Breast epithelium (tissue), 4 donors: ENCODE measurements around the gene DIP2B. TPM values are rescaled to one million over a fixed set of nuclear protein-coding genes. Genes with fewer than 3 reads are reported as not detected.

ENCODE experiments used
- DNase-seq, 2 donors: peaks; one replicate each; pipeline ENCODE4 v3.0.0-alpha.2; 2019; ENCODE audit warnings: low spot score in 2 of 2
- H3K27ac ChIP-seq, 2 donors: fragments of 200-600 bp; sonication (generic) in 1 of 2; one replicate each; pipeline ENCODE4 v1.5.1; 2016 to 2019; ENCODE audit warnings: mild to moderate bottlenecking in 1 of 2
- H3K27me3 ChIP-seq, 2 donors: fragments of 200-600 bp; sonication (generic) in 1 of 2; one replicate each; pipeline versions ENCODE4 v1.5.1 to v1.6.0; 2017 to 2019; ENCODE audit warnings: control low read depth in 1 of 2, mild to moderate bottlenecking in 1 of 2
- H3K36me3 ChIP-seq: fragments of 200-600 bp; one replicate; pipeline ENCODE4 v1.5.1; 2019
- H3K4me1 ChIP-seq, 2 donors: fragments of 200-600 bp; sonication (generic); one replicate each; pipeline ENCODE4 v1.5.1; 2016 to 2019; ENCODE audit warnings: control low read depth in 1 of 2
- H3K4me3 ChIP-seq, 3 donors: fragments of 200-600 bp; sonication (generic); 1 replicate in 2 of 3; 2 replicates in 1 of 3; pipeline ENCODE4 v1.5.1; 2016 to 2019; ENCODE audit warnings: mild to moderate bottlenecking in 3 of 3, moderate library complexity in 2 of 3
- H3K9me3 ChIP-seq, 2 donors: fragments of 200-600 bp; sonication (generic) in 1 of 2; one replicate each; pipeline ENCODE4 v1.5.1; 2016 to 2019; ENCODE audit warnings: control low read depth in 1 of 2
- POLR2A ChIP-seq: fragments of 450-650 bp; IDR thresholded peaks from one replicate; pipeline ENCODE4 v1.6.1; 2016; ENCODE audit warnings: antibody characterized with exemption, mild to moderate bottlenecking, moderate library complexity
- POLR2AphosphoS5 ChIP-seq, 3 donors: sonication (generic); formaldehyde crosslinking; IDR thresholded peaks; one replicate each; pipeline ENCODE4 v1.6.1; 2017; ENCODE audit warnings: antibody characterized with exemption in 3 of 3
- intact Hi-C: fragments of 100-400 bp; cut with DNase I; formaldehyde crosslinking; loops from one replicate; pipeline ENCODE4 v1.15.1; 2023; ENCODE audit warnings: low total_unique reads
- total RNA-seq, 3 donors: library from RNA; depleted of rRNA; stranded (reverse); fragments of >200 nt; gene quantifications; one replicate each; pipeline ENCODE4 v1.1.0, GENCODE V29; 2016
- TF ChIP-seq, protein P1 (sequence below), 3 donors: fragments of 450-650 bp; IDR thresholded peaks; one replicate each; pipeline ENCODE4 v1.5.1; 2016 to 2017; ENCODE audit warnings: antibody characterized with exemption in 3 of 3, mild to moderate bottlenecking in 3 of 3, moderate library complexity in 3 of 3

The DIP2B gene
- total RNA-seq, 3 donors from 2014 or later, result 26.6 to 44.8 (median 33.4) TPM

DNA sequence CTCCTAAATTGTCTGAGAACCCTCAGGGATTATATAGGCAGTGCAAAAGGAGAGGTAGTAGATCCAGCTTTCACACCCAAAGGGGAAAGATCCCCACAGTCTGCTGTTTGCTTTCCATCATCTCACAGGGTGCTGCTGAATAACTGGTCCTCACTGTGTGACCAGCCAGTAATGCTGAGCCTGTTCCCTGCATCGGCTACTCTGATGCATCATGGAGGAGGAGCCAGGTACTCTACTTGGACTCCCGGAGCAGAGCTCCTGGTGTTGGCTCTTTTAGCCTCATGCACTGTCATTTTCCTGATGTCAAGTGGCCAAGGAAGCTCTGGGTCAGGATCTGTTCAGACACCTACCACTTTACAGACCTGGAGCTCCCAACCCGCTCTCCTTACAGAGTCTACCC lies 131.7 kb downstream of the DIP2B start:
- H3K27ac ChIP-seq, result no peak overlapping the region
- no peak for TF ChIP-seq POLR2A
- no peak for TF ChIP-seq POLR2AphosphoS5 (IDR thresholded peaks at IDR 0.05)
- TF ChIP-seq, protein P1, sequence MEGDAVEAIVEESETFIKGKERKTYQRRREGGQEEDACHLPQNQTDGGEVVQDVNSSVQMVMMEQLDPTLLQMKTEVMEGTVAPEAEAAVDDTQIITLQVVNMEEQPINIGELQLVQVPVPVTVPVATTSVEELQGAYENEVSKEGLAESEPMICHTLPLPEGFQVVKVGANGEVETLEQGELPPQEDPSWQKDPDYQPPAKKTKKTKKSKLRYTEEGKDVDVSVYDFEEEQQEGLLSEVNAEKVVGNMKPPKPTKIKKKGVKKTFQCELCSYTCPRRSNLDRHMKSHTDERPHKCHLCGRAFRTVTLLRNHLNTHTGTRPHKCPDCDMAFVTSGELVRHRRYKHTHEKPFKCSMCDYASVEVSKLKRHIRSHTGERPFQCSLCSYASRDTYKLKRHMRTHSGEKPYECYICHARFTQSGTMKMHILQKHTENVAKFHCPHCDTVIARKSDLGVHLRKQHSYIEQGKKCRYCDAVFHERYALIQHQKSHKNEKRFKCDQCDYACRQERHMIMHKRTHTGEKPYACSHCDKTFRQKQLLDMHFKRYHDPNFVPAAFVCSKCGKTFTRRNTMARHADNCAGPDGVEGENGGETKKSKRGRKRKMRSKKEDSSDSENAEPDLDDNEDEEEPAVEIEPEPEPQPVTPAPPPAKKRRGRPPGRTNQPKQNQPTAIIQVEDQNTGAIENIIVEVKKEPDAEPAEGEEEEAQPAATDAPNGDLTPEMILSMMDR (IDR thresholded peaks at IDR 0.05), result no peak

DNA sequence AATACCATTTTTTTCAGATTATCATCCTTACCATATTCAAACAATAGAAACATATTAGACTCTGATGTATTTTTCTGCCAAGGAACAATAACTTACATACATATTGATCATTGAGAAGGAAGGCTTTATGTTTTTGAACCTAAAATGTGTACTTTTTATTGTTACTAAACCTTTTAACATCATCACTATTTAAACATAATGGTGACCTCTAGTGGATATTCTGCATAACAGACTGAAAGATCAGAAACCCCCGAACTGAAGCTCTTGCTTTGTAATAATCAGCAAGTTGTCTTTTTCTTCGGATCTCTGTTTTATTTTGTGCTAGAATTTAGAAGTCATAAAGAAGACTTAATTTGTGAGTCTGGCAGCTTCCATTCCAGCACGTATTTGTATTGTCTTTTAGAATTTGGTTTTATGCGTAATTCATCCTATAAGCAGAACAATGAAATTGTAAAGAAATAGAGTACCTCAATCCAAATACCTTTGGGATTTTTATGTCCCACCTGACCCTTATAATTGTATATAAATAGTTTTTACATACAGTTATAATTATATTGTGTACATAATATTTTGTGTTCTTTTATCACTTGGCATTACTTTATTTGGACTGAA lies 133.2 kb downstream of the DIP2B start:
- no peak for DNase-seq
- Histone ChIP-seq H3K4me1 (no peaks in the 10 kb centered on the region), H3K36me3 (no peaks in the 10 kb centered on the region), H3K27me3 (no peaks in the 10 kb centered on the region), H3K27ac (peak overlapping the region in 1 of 2 donors; percentile 27), H3K4me3 (no peak overlapping the region), H3K9me3 (no peaks in the 10 kb centered on the region)
- TF ChIP-seq, protein P1 (IDR thresholded peaks at IDR 0.05), result peak; percentile 58 to 78 (median 74)
- no peak for TF ChIP-seq POLR2AphosphoS5 (IDR thresholded peaks at IDR 0.05)
- intact Hi-C loops, result loop anchor here (5.0 kb wide), 1 partner anchor 131 kb away; no protein-coding TSS in a partner anchor

More for the DNA sequence above, 131.7 kb downstream of the DIP2B start:
- H3K36me3 ChIP-seq, result no peaks in the 10 kb centered on the region
- intact Hi-C loops, result loop anchor here (5.0 kb wide), 1 partner anchor 129 kb away; no protein-coding TSS in a partner anchor
- H3K4me3 ChIP-seq, result no peak overlapping the region
- no peaks in the 10 kb centered on the region for H3K4me1 ChIP-seq
- H3K27me3 ChIP-seq, result no peaks in the 10 kb centered on the region
- DNase-seq, result no peak
- no peaks in the 10 kb centered on the region for H3K9me3 ChIP-seq

DNA sequence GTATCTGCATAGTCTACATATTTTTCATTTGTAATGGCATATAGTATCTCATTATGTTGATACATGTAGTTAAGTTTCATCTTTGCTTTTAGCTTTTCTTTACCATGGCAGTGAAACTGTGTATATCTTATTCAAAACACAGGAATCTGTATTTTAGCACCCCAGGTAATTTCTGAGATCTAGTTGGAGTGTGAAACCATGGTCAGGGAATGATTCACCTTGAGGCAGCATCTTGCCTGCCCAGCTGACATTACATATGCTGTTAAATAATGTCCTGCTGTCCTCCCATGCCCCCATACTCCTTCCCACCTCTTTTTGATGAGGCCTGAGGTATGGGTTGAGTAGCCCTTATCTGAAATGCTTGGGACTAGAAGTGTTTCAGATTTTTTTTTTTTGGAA lies 133.7 kb downstream of the DIP2B start:
- no peaks in the 10 kb centered on the region for H3K36me3 ChIP-seq
- intact Hi-C loops, result loop anchor here (5.0 kb wide), 1 partner anchor 131 kb away; no protein-coding TSS in a partner anchor
- no peaks in the 10 kb centered on the region for H3K27me3 ChIP-seq
- no peak overlapping the region for H3K4me3 ChIP-seq
- H3K4me1 ChIP-seq, result no peaks in the 10 kb centered on the region
- DNase-seq, result no peak
- TF ChIP-seq, protein P1 (IDR thresholded peaks at IDR 0.05), result no peak
- TF ChIP-seq POLR2A (no peak), POLR2AphosphoS5 (IDR thresholded peaks at IDR 0.05) (no peak)
- H3K9me3 ChIP-seq, result no peaks in the 10 kb centered on the region
- no peak overlapping the region for H3K27ac ChIP-seq

DNA sequence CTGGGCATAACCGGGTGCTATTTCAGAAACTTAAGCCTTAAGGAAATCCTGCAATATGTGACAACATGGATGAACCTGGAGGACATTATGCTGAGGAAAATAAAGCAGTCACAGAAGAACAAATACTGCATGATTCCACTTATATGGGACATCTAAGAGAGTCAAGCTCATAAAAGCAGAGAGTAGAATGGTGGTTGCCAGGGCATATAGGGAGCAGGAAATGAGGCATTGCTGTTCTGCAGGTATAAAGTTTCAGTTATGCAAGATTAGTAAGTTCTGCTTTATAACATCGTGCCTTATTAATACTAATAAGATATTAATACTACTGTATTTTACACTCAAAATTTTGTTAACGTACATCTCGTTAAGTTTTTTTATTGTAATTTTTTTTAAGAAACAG lies 134.9 kb downstream of the DIP2B start:
- no peak for DNase-seq
- no peaks in the 10 kb centered on the region for H3K36me3 ChIP-seq
- intact Hi-C loops, result loop anchor here (5.0 kb wide), 1 partner anchor 132 kb away; no protein-coding TSS in a partner anchor
- no peaks in the 10 kb centered on the region for H3K27me3 ChIP-seq
- no peak overlapping the region for H3K27ac ChIP-seq
- no peaks in the 10 kb centered on the region for H3K9me3 ChIP-seq
- H3K4me1 ChIP-seq, result no peaks in the 10 kb centered on the region
- H3K4me3 ChIP-seq, result no peak overlapping the region
- TF ChIP-seq, protein P1 (IDR thresholded peaks at IDR 0.05), result no peak
- TF ChIP-seq POLR2AphosphoS5 (IDR thresholded peaks at IDR 0.05), result no peak

DNA sequence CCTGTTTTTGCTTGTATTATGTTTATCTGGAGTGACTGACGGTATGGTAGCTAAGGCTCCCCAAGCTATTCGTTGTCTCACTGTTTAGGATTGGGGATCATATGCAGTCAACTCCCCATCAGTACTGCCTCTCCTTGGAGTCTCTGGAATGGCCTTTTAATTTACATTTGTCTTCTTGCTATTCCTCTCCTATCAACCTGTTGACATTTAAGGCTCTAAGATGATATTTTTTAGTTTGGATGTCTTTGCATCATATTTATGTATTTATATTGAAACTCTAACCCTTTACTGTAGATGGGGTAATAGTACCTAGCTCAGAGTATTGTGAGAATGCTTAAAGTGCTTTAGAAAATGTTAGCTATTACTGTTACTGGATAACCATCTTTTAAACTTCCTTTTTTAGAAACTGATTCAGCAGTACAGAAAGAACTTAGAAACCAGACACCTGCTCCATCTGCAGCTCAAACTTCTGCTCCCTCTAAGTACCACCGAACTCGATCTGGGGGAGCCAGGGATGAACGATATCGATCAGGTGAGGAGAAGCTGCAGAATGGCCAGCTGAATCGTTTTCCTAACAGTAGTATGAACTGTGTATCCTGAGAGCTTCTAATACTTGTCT lies 135.6 kb downstream of the DIP2B start:
- TF ChIP-seq POLR2A (no peak), POLR2AphosphoS5 (IDR thresholded peaks at IDR 0.05) (no peak)
- TF ChIP-seq, protein P1 (IDR thresholded peaks at IDR 0.05), result no peak
- Histone ChIP-seq H3K36me3 (no peaks in the 10 kb centered on the region), H3K4me1 (no peaks in the 10 kb centered on the region), H3K27ac (no peak overlapping the region), H3K27me3 (no peaks in the 10 kb centered on the region), H3K9me3 (no peaks in the 10 kb centered on the region), H3K4me3 (no peak overlapping the region)
- no peak for DNase-seq
- intact Hi-C loops, result no loop called here
